ENCODE results near the gene CYP4F3. TPM values are rescaled to one million over a fixed set of nuclear protein-coding genes. Genes with fewer than 3 reads are reported as not detected.

CYP4F3 gene
- total and polyA plus RNA-seq, 2 donors from 2014 or later: 2.2 to 17.9 TPM

GRCh38 chr19:15672580-15673175 is 32.0 kb downstream of the CYP4F3 start, which contains the start of gene CYP4F12:
Gene CYP4F12 (plus strand): TSS chr19:15673087. CDS start chr19:15673530, 443 bp downstream.
- H3K4me1 ChIP-seq (ENCODE audit: control insufficient read depth in 2 of 3, insufficient read depth in 2 of 3, low read depth in 1 of 3, low read length in 3 of 3): peaks cover 0 to 9% (median 0%) of the 10 kb centered on the region in 3 donors
- DNase-seq (peak in 2 of 5 donors; percentile 7 to 93), FAIRE-seq (peak; percentile 47)
- H3K36me3 ChIP-seq (ENCODE audit: control insufficient read depth in 2 of 3, insufficient read depth in 3 of 3, low read length in 3 of 3): no peaks in the 10 kb centered on the region
- no peak within 1 kb of the TSS for H3K9ac ChIP-seq (ENCODE audit: low read length in 3 of 3)
- H3K27me3 ChIP-seq (ENCODE audit: control insufficient read depth, insufficient read depth, low read length): no peaks in the 10 kb centered on the region
- peak within 1 kb of the TSS; percentile 7 to 37 for H3K27ac ChIP-seq (ENCODE audit: low read depth in 2 of 2, low read length in 2 of 2)
- TF ChIP-seq CTCF (IDR thresholded peaks at IDR 0.05; ENCODE audit: borderline replicate concordance, extremely low read depth, insufficient read depth): no peak
- intact Hi-C loops (cut with DNase I): no loop called here
- no peaks in the 10 kb centered on the region for H3K9me3 ChIP-seq (ENCODE audit: control insufficient read depth in 2 of 3, insufficient read depth in 1 of 3, low read length in 3 of 3)
- H3K4me3 ChIP-seq (ENCODE audit: low read length in 3 of 3): no peak within 1 kb of the TSS

GRCh38 chr19:15673176-15673654 is 32.5 kb downstream of the CYP4F3 start:
- Histone ChIP-seq H3K27me3 (ENCODE audit: control insufficient read depth, insufficient read depth, low read length) (no peaks in the 10 kb centered on the region), H3K4me1 (ENCODE audit: control insufficient read depth in 2 of 3, insufficient read depth in 2 of 3, low read depth in 1 of 3, low read length in 3 of 3) (peaks cover 0 to 9% (median 0%) of the 10 kb centered on the region in 3 donors), H3K9me3 (ENCODE audit: control insufficient read depth in 2 of 3, insufficient read depth in 1 of 3, low read length in 3 of 3) (no peaks in the 10 kb centered on the region), H3K27ac (ENCODE audit: low read depth in 2 of 2, low read length in 2 of 2) (peak overlapping the region in 1 of 2 donors; percentile 7), H3K9ac (ENCODE audit: low read length in 3 of 3) (no peak overlapping the region), H3K4me3 (ENCODE audit: low read length in 3 of 3) (no peak overlapping the region), H3K36me3 (ENCODE audit: control insufficient read depth in 2 of 3, insufficient read depth in 3 of 3, low read length in 3 of 3) (no peaks in the 10 kb centered on the region)
- no peak for FAIRE-seq
- intact Hi-C loops (cut with DNase I): no loop called here
- DNase-seq: peak in 1 of 5 donors; percentile 63
- no peak for TF ChIP-seq CTCF (IDR thresholded peaks at IDR 0.05; ENCODE audit: borderline replicate concordance, extremely low read depth, insufficient read depth)

- no peak for TF ChIP-seq CTCF (IDR thresholded peaks at IDR 0.05; ENCODE audit: borderline replicate concordance, extremely low read depth, insufficient read depth)
- FAIRE-seq: no peak
- no peak overlapping the region for H3K4me3 ChIP-seq (ENCODE audit: low read length in 3 of 3)
Observed at GRCh38 chr19:15675560-15675959, 34.9 kb downstream of the CYP4F3 start.

More at GRCh38 chr19:15675560-15675959, 34.9 kb downstream of the CYP4F3 start:
- H3K27me3 ChIP-seq (ENCODE audit: control insufficient read depth, insufficient read depth, low read length): no peaks in the 10 kb centered on the region
- H3K27ac ChIP-seq (ENCODE audit: low read depth in 2 of 2, low read length in 2 of 2): no peak overlapping the region
- H3K36me3 ChIP-seq (ENCODE audit: control insufficient read depth in 2 of 3, insufficient read depth in 3 of 3, low read length in 3 of 3): peaks cover 0 to 2% (median 0%) of the 10 kb centered on the region in 3 donors
- intact Hi-C loops (cut with DNase I): no loop called here
- no peak for DNase-seq
- H3K4me1 ChIP-seq (ENCODE audit: control insufficient read depth in 2 of 3, insufficient read depth in 2 of 3, low read depth in 1 of 3, low read length in 3 of 3): peaks cover 0 to 9% (median 0%) of the 10 kb centered on the region in 3 donors
- no peaks in the 10 kb centered on the region for H3K9me3 ChIP-seq (ENCODE audit: control insufficient read depth in 2 of 3, insufficient read depth in 1 of 3, low read length in 3 of 3)
- H3K9ac ChIP-seq (ENCODE audit: low read length in 3 of 3): no peak overlapping the region
